H54 (cell line): ENCODE measurements around the gene COL20A1.

Source experiments
- DNase-seq: peaks from one replicate; pipeline ENCODE4 v3.0.0; 2011; ENCODE audit warnings: low spot score, mixed read lengths; ENCODE audit not compliant: insufficient read length
- FAIRE-seq: peaks from 3 replicates; lab custom pipeline; 2011; peaks lifted over from hg19 to GRCh38; lab: Jason Lieb, UNC
- POLR2A ChIP-seq: IDR thresholded peaks from 2 replicates; pipeline ENCODE4 v1.6.1; 2011; ENCODE audit warnings: low read depth, mild to moderate bottlenecking, low read length

Gene COL20A1

GRCh38 chr20:63363981-63364561 is 71.1 kb downstream of the COL20A1 start:
- TF ChIP-seq POLR2A = no peak
- FAIRE-seq (no peak), DNase-seq (no peak)

GRCh38 chr20:63364801-63365585 is 72.0 kb downstream of the COL20A1 start:
- no peak for TF ChIP-seq POLR2A
- no peak for FAIRE-seq
- DNase-seq = no peak

- no peak for DNase-seq
- TF ChIP-seq POLR2A = no peak
- no peak for FAIRE-seq
Measured at GRCh38 chr20:63365601-63366389, 72.8 kb downstream of the COL20A1 start.

- DNase-seq (no peak), FAIRE-seq (no peak)
- no peak for TF ChIP-seq POLR2A
Measured at GRCh38 chr20:63366390-63367365, 73.7 kb downstream of the COL20A1 start.

- no peak for TF ChIP-seq POLR2A
- no peak for DNase-seq
- no peak for FAIRE-seq
Measured at GRCh38 chr20:63367446-63368055, 74.6 kb downstream of the COL20A1 start.

GRCh38 chr20:63368151-63368550 is 75.2 kb downstream of the COL20A1 start:
- no peak for FAIRE-seq
- no peak for DNase-seq
- no peak for TF ChIP-seq POLR2A

- FAIRE-seq = no peak
- no peak for DNase-seq
- no peak for TF ChIP-seq POLR2A
Measured at GRCh38 chr20:63369024-63369530, 76.1 kb downstream of the COL20A1 start.

GRCh38 chr20:63369724-63370617 is 77.0 kb downstream of the COL20A1 start:
- no peak for TF ChIP-seq POLR2A
- FAIRE-seq (no peak), DNase-seq (no peak)

GRCh38 chr20:63370618-63371187 is 77.7 kb downstream of the COL20A1 start:
- DNase-seq (no peak), FAIRE-seq (no peak)
- no peak for TF ChIP-seq POLR2A

GRCh38 chr20:63371291-63371865 is 78.4 kb downstream of the COL20A1 start:
- FAIRE-seq = no peak

More at GRCh38 chr20:63371291-63371865, 78.4 kb downstream of the COL20A1 start:
- TF ChIP-seq POLR2A = no peak
- no peak for DNase-seq
